ENCODE data around the gene PARL. TPM values are rescaled to one million over a fixed set of nuclear protein-coding genes. Genes with fewer than 3 reads are reported as not detected.
A peak's percentile ranks its signal among the peaks of the same experiment; 100 is the strongest.

PARL gene, protein sequence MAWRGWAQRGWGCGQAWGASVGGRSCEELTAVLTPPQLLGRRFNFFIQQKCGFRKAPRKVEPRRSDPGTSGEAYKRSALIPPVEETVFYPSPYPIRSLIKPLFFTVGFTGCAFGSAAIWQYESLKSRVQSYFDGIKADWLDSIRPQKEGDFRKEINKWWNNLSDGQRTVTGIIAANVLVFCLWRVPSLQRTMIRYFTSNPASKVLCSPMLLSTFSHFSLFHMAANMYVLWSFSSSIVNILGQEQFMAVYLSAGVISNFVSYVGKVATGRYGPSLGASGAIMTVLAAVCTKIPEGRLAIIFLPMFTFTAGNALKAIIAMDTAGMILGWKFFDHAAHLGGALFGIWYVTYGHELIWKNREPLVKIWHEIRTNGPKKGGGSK
- total RNA-seq (2021) (109 and 180 TPM in 2 replicates), Bru-seq, nascent RNA (percentile 91 among the genes with signal in this experiment), BruChase-seq, experiment 1, labeled RNA remaining after a 2-hour chase (percentile 93 among the genes with signal in this experiment), BruChase-seq, experiment 2, labeled RNA remaining after a 6-hour chase (percentile 97 among the genes with signal in this experiment)
- long read RNA-seq, transcript PARL-201 (9 exons, 1,240 nt), result minor isoform, 33 of 216 reads
- long read RNA-seq, transcript PARL-202 (10 exons, 1,414 nt), result major isoform, 148 of 216 reads
- long read RNA-seq, partial matches to known transcripts, result 4 of 216 reads
- long read RNA-seq, other reads (novel, unspliced or antisense), result 25 of 216 reads

DNA sequence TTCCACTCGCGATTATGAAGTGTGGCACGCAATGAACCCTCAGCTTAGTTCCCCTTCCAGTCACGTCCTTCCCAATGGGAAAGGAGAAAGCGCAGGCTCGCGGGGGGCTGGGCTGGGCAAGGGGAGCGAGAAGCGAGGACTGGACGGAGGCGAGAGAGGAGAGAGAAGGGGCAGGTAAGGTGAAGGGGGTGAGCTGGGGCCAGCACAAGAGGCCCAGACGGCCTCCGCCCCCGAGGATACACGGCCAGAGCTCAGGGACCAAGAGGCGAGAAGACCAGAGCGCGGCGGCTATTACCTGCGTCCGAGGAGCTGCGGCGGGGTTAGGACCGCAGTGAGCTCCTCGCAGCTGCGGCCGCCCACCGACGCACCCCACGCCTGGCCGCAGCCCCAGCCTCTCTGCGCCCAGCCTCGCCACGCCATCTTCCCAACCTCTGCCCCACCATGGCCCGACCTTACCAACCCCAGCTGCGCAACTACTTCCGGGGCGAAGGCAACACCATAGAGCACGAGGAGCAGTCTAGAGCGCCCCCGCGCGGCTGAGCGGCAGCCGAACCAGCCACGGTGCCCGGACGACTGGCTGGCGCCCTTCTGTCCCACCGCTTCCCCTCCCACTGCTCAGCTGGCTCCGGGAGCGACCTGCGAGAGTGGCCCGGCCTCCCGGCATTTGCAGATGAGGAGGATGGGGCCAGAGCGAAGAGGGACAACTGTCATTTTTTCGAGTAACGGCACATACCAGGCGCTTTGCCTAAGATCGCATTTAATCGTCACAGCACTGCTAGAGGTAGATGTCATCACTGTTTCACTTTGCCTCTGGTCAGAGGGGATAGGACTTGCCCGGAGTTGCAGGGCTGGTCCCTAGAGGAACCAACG is at the start of gene PARL:
Gene PARL, minus strand, starts transcription at position 454 of the 870 bp plus-strand sequence. Its CDS starts 34 bp downstream, at position 420.
- no peaks in the 10 kb centered on the region for H3K9me2 ChIP-seq (ENCODE audit: insufficient read depth)
- H3K4me2 ChIP-seq, result peak within 1 kb of the TSS; percentile 89
- H3K9me3 ChIP-seq (ENCODE audit: insufficient read depth, low read depth), result no peaks in the 10 kb centered on the region
- BruUV-seq (replicated peaks), result TSS peak; percentile 57
- CTCF ChIA-PET, result interaction anchor here (0.6 to 1.7 kb wide), 8 partner anchors 40 to 788 kb away, joined by 3 to 15 read pairs (median 4); partner anchors contain the start of gene ABCF3
- peaks cover 6% of the 10 kb centered on the region; the same call in 1 of the 2 replicates for H3K36me3 ChIP-seq (ENCODE audit: low read depth)
- TF ChIP-seq EZH2 (IDR thresholded peaks at IDR 0.05; ENCODE audit: low read depth), result no peak
- TF ChIP-seq, protein P1, sequence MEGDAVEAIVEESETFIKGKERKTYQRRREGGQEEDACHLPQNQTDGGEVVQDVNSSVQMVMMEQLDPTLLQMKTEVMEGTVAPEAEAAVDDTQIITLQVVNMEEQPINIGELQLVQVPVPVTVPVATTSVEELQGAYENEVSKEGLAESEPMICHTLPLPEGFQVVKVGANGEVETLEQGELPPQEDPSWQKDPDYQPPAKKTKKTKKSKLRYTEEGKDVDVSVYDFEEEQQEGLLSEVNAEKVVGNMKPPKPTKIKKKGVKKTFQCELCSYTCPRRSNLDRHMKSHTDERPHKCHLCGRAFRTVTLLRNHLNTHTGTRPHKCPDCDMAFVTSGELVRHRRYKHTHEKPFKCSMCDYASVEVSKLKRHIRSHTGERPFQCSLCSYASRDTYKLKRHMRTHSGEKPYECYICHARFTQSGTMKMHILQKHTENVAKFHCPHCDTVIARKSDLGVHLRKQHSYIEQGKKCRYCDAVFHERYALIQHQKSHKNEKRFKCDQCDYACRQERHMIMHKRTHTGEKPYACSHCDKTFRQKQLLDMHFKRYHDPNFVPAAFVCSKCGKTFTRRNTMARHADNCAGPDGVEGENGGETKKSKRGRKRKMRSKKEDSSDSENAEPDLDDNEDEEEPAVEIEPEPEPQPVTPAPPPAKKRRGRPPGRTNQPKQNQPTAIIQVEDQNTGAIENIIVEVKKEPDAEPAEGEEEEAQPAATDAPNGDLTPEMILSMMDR (conservative IDR thresholded peaks at IDR 0.05), result peak; percentile 97
- H3K27me3 ChIP-seq (ENCODE audit: insufficient read depth, low read depth), result no peaks in the 10 kb centered on the region
- peaks cover 34% of the 10 kb centered on the region for H4K20me1 ChIP-seq (ENCODE audit: insufficient read depth)
- H3K4me1 ChIP-seq (replicated peaks; ENCODE audit: insufficient read depth), result peaks cover 15% of the 10 kb centered on the region
- peak within 1 kb of the TSS; percentile 97 for H2AFZ ChIP-seq
- intact Hi-C loops (cut with micrococcal nuclease; ENCODE audit: unreplicated experiment), result loop anchor here (1.0 to 10.0 kb wide), 4 partner anchors 60 to 760 kb away; partner anchors contain the start of gene MAP6D1
- peak; percentile 86 to 98 for DNase-seq
- H3K4me3 ChIP-seq, result peak within 1 kb of the TSS; percentile 96
- H3F3A ChIP-seq (ENCODE audit: insufficient read depth, low read depth), result no peaks in the 10 kb centered on the region
- H3K27ac ChIP-seq, result peak within 1 kb of the TSS; percentile 33
- H3K79me2 ChIP-seq (ENCODE audit: low read depth), result peaks cover 49% of the 10 kb centered on the region
- POLR2A ChIA-PET (ENCODE audit: unreplicated experiment), result interaction anchor here (0.6 kb wide), 2 partner anchors 288 to 310 kb away, joined by 3 to 6 read pairs; no protein-coding TSS in a partner anchor

DNA sequence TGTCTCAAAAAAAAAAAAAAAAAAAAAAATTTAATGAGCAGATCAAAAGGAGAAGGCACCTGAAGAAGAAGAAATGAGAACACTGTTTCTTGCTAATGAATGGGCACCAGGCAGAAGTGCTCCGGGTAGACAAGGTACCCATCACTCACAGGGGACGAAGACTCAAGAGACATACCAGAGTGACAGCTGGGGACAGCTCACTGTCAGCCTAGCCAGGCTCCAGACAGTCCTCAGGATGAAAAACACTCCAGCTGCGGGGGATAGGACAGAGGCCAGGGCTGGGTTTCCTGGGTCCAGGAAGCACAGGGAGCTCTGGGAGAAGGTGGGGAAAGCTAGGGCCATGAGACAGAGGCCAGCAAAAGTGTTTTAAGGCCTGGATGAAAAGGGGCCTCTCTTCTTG is 48.5 kb upstream of the PARL start:
- Histone ChIP-seq H3K9me3 (ENCODE audit: insufficient read depth, low read depth) (no peaks in the 10 kb centered on the region), H3K36me3 (ENCODE audit: low read depth) (peaks cover 36% of the 10 kb centered on the region), H4K20me1 (ENCODE audit: insufficient read depth) (no peaks in the 10 kb centered on the region), H3K4me2 (no peak overlapping the region), H2AFZ (no peak overlapping the region), H3K79me2 (ENCODE audit: low read depth) (no peaks in the 10 kb centered on the region), H3K9me2 (ENCODE audit: insufficient read depth) (no peaks in the 10 kb centered on the region), H3F3A (ENCODE audit: insufficient read depth, low read depth) (peaks cover 7% of the 10 kb centered on the region; the same call in 1 of the 2 replicates), H3K4me3 (no peak overlapping the region), H3K4me1 (replicated peaks; ENCODE audit: insufficient read depth) (no peaks in the 10 kb centered on the region), H3K27ac (no peak overlapping the region), H3K27me3 (ENCODE audit: insufficient read depth, low read depth) (no peaks in the 10 kb centered on the region)
- DNase-seq, result no peak
- intact Hi-C loops (cut with micrococcal nuclease; ENCODE audit: unreplicated experiment), result no loop called here
- CTCF ChIA-PET, result interaction anchor here (0.6 to 0.7 kb wide), 2 partner anchors 51 to 111 kb away, joined by 4 to 5 read pairs; no protein-coding TSS in a partner anchor
- TF ChIP-seq EZH2 (IDR thresholded peaks at IDR 0.05; ENCODE audit: low read depth), result no peak
- TF ChIP-seq, protein P1 (conservative IDR thresholded peaks at IDR 0.05), result no peak
- POLR2A ChIA-PET (ENCODE audit: unreplicated experiment), result no interaction called here
- BruUV-seq (replicated peaks), result no TSS peak
